H1 (cell line): ENCODE measurements around the gene IL17D. TPM values are rescaled to one million over a fixed set of nuclear protein-coding genes. Genes with fewer than 3 reads are reported as not detected.
A peak's percentile ranks its signal among the peaks of the same experiment; 100 is the strongest.

Experiments
- CTCF ChIA-PET: fragments of 300-600 bp; sonication (Branson Sonifier 250); formaldehyde crosslinking; loops from one replicate; lab custom pipeline; 2021; ENCODE audit not compliant: partially characterized antibody; lab: Charles Lee
- POLR2A ChIA-PET: fragments of 300-600 bp; sonication (Branson Sonifier 250); formaldehyde crosslinking; loops from one replicate; lab custom pipeline; 2021; ENCODE audit warnings: inconsistent platforms; ENCODE audit not compliant: partially characterized antibody; lab: Charles Lee
- DNase-seq, 2 experiments: peaks; one replicate each; pipeline versions ENCODE4 v3.0.0 to v3.0.0-alpha.2; 2010 to 2022; ENCODE audit warnings: low spot score in 2 of 2, low read depth in 1 of 2, mixed read lengths in 1 of 2
- FAIRE-seq: peaks from 2 replicates; lab custom pipeline; 2011; peaks lifted over from hg19 to GRCh38; lab: Jason Lieb, UNC
- H2AFZ ChIP-seq: 2 replicates; pipeline ENCODE4 v1.8.1; 2012; ENCODE audit warnings: low read length, inconsistent platforms
- H2AK5ac ChIP-seq: 2 replicates; pipeline ENCODE4 v1.6.1; 2013; ENCODE audit warnings: low read depth, low read length
- H2BK120ac ChIP-seq: replicated peaks from 2 replicates; pipeline ENCODE3; 2013; ENCODE audit warnings: low read depth, low read length, inconsistent platforms
- H2BK12ac ChIP-seq: 2 replicates; pipeline ENCODE4 v1.6.1; 2013; ENCODE audit warnings: low read depth, low read length
- H2BK15ac ChIP-seq: 2 replicates; pipeline ENCODE4 v1.6.1; 2013; ENCODE audit warnings: low read length
- H2BK20ac ChIP-seq: 2 replicates; pipeline ENCODE4 v1.6.1; 2013; ENCODE audit warnings: low read length
- H2BK5ac ChIP-seq: 2 replicates; pipeline ENCODE4 v1.6.1; 2013; ENCODE audit warnings: low read depth, low read length
- H3K14ac ChIP-seq: 2 replicates; pipeline ENCODE4 v1.6.1; 2013; ENCODE audit warnings: inconsistent platforms; ENCODE audit not compliant: insufficient read length
- H3K18ac ChIP-seq: 2 replicates; pipeline ENCODE4 v1.6.1; 2013; ENCODE audit warnings: low read length; ENCODE audit errors: extremely low read depth
- H3K23ac ChIP-seq: 2 replicates; pipeline ENCODE4 v1.6.1; 2013; ENCODE audit warnings: inconsistent platforms; ENCODE audit not compliant: insufficient read length
- H3K23me2 ChIP-seq: 2 replicates; pipeline ENCODE4 v1.6.1; 2013; ENCODE audit warnings: low read depth, low read length
- H3K27ac ChIP-seq: 2 replicates; pipeline ENCODE4 v1.6.1; 2011; ENCODE audit warnings: low read depth, low read length, inconsistent platforms
- H3K27me3 ChIP-seq, 4 experiments: replicated peaks in 1 of 4; 1 replicate in 1 of 4; 2 replicates in 3 of 4; pipeline versions ENCODE4 v1.6.1 to v1.8.1; 2011 to 2013; ENCODE audit warnings: low read length in 3 of 4, mild to moderate bottlenecking in 3 of 4, inconsistent platforms in 2 of 4, mixed read lengths in 2 of 4, moderate library complexity in 1 of 4; ENCODE audit not compliant: control insufficient read depth in 3 of 4, insufficient read depth in 3 of 4; ENCODE audit errors: extremely low read depth in 1 of 4
- H3K36me3 ChIP-seq, 4 experiments: 2 replicates each; pipeline versions ENCODE4 v1.6.1 to v1.8.1; 2011 to 2013; ENCODE audit warnings: mild to moderate bottlenecking in 4 of 4, low read length in 3 of 4, moderate library complexity in 2 of 4, control low read depth in 1 of 4, inconsistent platforms in 1 of 4; ENCODE audit not compliant: insufficient read depth in 4 of 4, control insufficient read depth in 2 of 4
- H3K4ac ChIP-seq: replicated peaks from 2 replicates; pipeline ENCODE3; 2013; ENCODE audit warnings: low read length, low read depth, mixed read lengths, inconsistent platforms; ENCODE audit not compliant: insufficient read length
- H3K4me1 ChIP-seq, 4 experiments: replicated peaks in 1 of 4; 1 replicate in 1 of 4; 2 replicates in 3 of 4; pipeline versions ENCODE4 v1.6.1 to v1.8.1; 2011 to 2013; ENCODE audit warnings: low read length in 3 of 4, inconsistent platforms in 2 of 4, mixed read lengths in 1 of 4; ENCODE audit not compliant: insufficient read depth in 4 of 4, control insufficient read depth in 3 of 4
- H3K4me2 ChIP-seq, 2 experiments: 2 replicates each; pipeline versions ENCODE4 v1.6.1 to v1.8.1; 2011 to 2013; ENCODE audit warnings: low read depth in 2 of 2, low read length in 2 of 2, control low read depth in 1 of 2, inconsistent platforms in 1 of 2, mild to moderate bottlenecking in 1 of 2; ENCODE audit not compliant: insufficient read depth in 1 of 2
- H3K4me3 ChIP-seq, 4 experiments: fragments of 200-600, 300-600 bp in 1 of 4; sonication (generic), shearing (Covaris generic), sonication (Bioruptor Twin) in 1 of 4; 2 replicates each; pipeline versions ENCODE4 v1.5.1 to v1.8.1; 2011 to 2016; ENCODE audit warnings: low read length in 4 of 4, low read depth in 3 of 4, control low read depth in 2 of 4, inconsistent platforms in 2 of 4, mild to moderate bottlenecking in 2 of 4, mixed read lengths in 1 of 4, moderate library complexity in 1 of 4; ENCODE audit not compliant: insufficient read depth in 2 of 4; ENCODE audit errors: extremely low read depth in 1 of 4
- H3K56ac ChIP-seq: replicated peaks from 2 replicates; pipeline ENCODE3; 2013; ENCODE audit warnings: low read depth, mild to moderate bottlenecking, mixed read lengths, low read length, inconsistent platforms; ENCODE audit not compliant: insufficient read length
- H3K79me1 ChIP-seq: 2 replicates; pipeline ENCODE4 v1.6.1; 2013; ENCODE audit warnings: low read depth, low read length, control low read depth
- H3K79me2 ChIP-seq, 2 experiments: 2 replicates each; pipeline versions ENCODE4 v1.6.1 to v1.8.1; 2012 to 2013; ENCODE audit warnings: low read length in 2 of 2, mild to moderate bottlenecking in 2 of 2, inconsistent platforms in 1 of 2; ENCODE audit not compliant: insufficient read depth in 2 of 2, control insufficient read depth in 1 of 2
- H3K9ac ChIP-seq, 4 experiments: replicated peaks in 1 of 4; 1 replicate in 1 of 4; 2 replicates in 3 of 4; pipeline versions ENCODE4 v1.6.1 to v1.8.1; 2011 to 2013; ENCODE audit warnings: low read depth in 3 of 4, low read length in 3 of 4, control low read depth in 2 of 4, mild to moderate bottlenecking in 2 of 4, moderate library complexity in 2 of 4, inconsistent platforms in 1 of 4; ENCODE audit errors: extremely low read depth in 1 of 4
- H3K9me3 ChIP-seq, 2 experiments: 2 replicates each; pipeline versions ENCODE4 v1.6.1 to v1.8.1; 2012 to 2013; ENCODE audit warnings: mild to moderate bottlenecking in 2 of 2, moderate library complexity in 2 of 2, control low read depth in 1 of 2, inconsistent platforms in 1 of 2, low read depth in 1 of 2, low read length in 1 of 2, mixed read lengths in 1 of 2; ENCODE audit not compliant: insufficient read depth in 2 of 2
- H4K20me1 ChIP-seq, 2 experiments: replicated peaks in 1 of 2; 2 replicates each; pipeline versions ENCODE3 to v1.8.1; 2011 to 2013; ENCODE audit warnings: inconsistent platforms in 2 of 2, low read length in 2 of 2, mild to moderate bottlenecking in 1 of 2; ENCODE audit not compliant: insufficient read depth in 2 of 2, control insufficient read depth in 1 of 2
- H4K5ac ChIP-seq: 2 replicates; pipeline ENCODE4 v1.6.1; 2013; ENCODE audit warnings: low read length, low read depth, mixed read lengths, inconsistent platforms; ENCODE audit not compliant: insufficient read length
- H4K8ac ChIP-seq: 2 replicates; pipeline ENCODE4 v1.8.0; 2013; ENCODE audit warnings: mild to moderate bottlenecking, moderate library complexity, low read length, inconsistent platforms; ENCODE audit not compliant: insufficient read depth; ENCODE audit errors: extremely low read depth
- H4K91ac ChIP-seq: replicated peaks from 2 replicates; pipeline ENCODE3; 2013; ENCODE audit warnings: low read length, mixed read lengths, inconsistent platforms; ENCODE audit not compliant: insufficient read length
- BACH1 ChIP-seq: IDR thresholded peaks from 2 replicates; pipeline ENCODE4 v1.6.1; 2012; ENCODE audit warnings: low read length, improper control_type of control experiment
- CHD2 ChIP-seq: IDR thresholded peaks from 2 replicates; pipeline ENCODE4 v1.6.1; 2012; ENCODE audit warnings: low read length, improper control_type of control experiment
- CTBP2 ChIP-seq: IDR thresholded peaks from 2 replicates; pipeline ENCODE4 v1.7.0; 2011; ENCODE audit warnings: borderline replicate concordance, mild to moderate bottlenecking, moderate library complexity, mixed read lengths, low read length; ENCODE audit not compliant: insufficient read depth, insufficient read length
- JUND ChIP-seq: IDR thresholded peaks from 2 replicates; pipeline ENCODE4 v1.6.1; 2011; ENCODE audit warnings: mild to moderate bottlenecking, improper control_type of control experiment, low read length
- NANOG ChIP-seq: IDR thresholded peaks from 2 replicates; pipeline ENCODE4 v1.6.1; 2011; ENCODE audit warnings: low read length, low read depth, mild to moderate bottlenecking, inconsistent platforms; ENCODE audit not compliant: insufficient read depth, poor library complexity, severe bottlenecking
- POU5F1 ChIP-seq: IDR thresholded peaks from 2 replicates; pipeline ENCODE4 v1.6.1; 2011; ENCODE audit warnings: low read depth, mild to moderate bottlenecking, low read length, moderate library complexity
- RAD21 ChIP-seq, 2 experiments: IDR thresholded peaks in 1 of 2; conservative IDR thresholded peaks in 1 of 2; 2 replicates each; pipeline ENCODE4 v1.6.1; 2011; ENCODE audit warnings: low read depth in 2 of 2, low read length in 2 of 2, improper control_type of control experiment in 1 of 2, inconsistent platforms in 1 of 2, mild to moderate bottlenecking in 1 of 2, moderate library complexity in 1 of 2
- RFX5 ChIP-seq: IDR thresholded peaks from 2 replicates; pipeline ENCODE4 v1.6.1; 2011; ENCODE audit warnings: low read depth, low read length, improper control_type of control experiment, borderline replicate concordance
- TAF7 ChIP-seq: optimal IDR thresholded peaks from 2 replicates; pipeline ENCODE3; 2011; ENCODE audit warnings: low read depth, mild to moderate bottlenecking, inconsistent platforms, low read length, moderate library complexity, borderline replicate concordance
- WGBS, 2 experiments: shearing (Covaris generic) in 1 of 2; methylation state at CpG; one replicate each; pipeline versions ENCODE4 v1.1.6 to v1.1.7; 2013 to 2015; ENCODE audit warnings: low lambda C conversion rate in 2 of 2, mixed read lengths in 2 of 2, inconsistent platforms in 1 of 2, low coverage in 1 of 2, missing lambda C conversion rate in 1 of 2; ENCODE audit not compliant: insufficient replicate concordance in 2 of 2, insufficient coverage in 1 of 2, insufficient read length in 1 of 2; ENCODE audit errors: extremely low coverage in 1 of 2, missing lambda C conversion rate in 1 of 2; 5-methylcytosine and 5-hydroxymethylcytosine counted together
- polyA plus RNA-seq, 7 experiments: library from polyadenylated mRNA; depleted of rRNA in 3 of 7; stranded (reverse) in 5 of 7; unstranded in 2 of 7; fragments of >200 nt in 5 of 7; fragments of 200-250 nt in 2 of 7; gene quantifications; 1 replicate in 5 of 7; 2 replicates in 1 of 7; 4 replicates in 1 of 7; pipeline versions ENCODE4 v1.2.1 to v1.2.3, GENCODE V29; 2011 to 2013; ENCODE audit warnings: missing spikeins in 2 of 7, mixed read lengths in 2 of 7
- total RNA-seq: library from RNA; stranded (reverse); fragmentation: NEBNext Ultra II Directional; extraction: Animal tissue kit (Norgen Biotek cat#: 25700); gene quantifications from 2 replicates; pipeline ENCODE4 v1.2.1, GENCODE V29; 2021
- TF ChIP-seq, protein P1 (sequence below): IDR thresholded peaks from 2 replicates; pipeline ENCODE4 v1.6.1; 2012; ENCODE audit warnings: inconsistent platforms
- TF ChIP-seq, protein P2 (sequence below): IDR thresholded peaks from 2 replicates; pipeline ENCODE4 v1.6.1; 2012; ENCODE audit warnings: low read length, inconsistent platforms

Gene IL17D
- total and polyA plus RNA-seq, 2 of the 8 experiments (the other 6 are each of a cell fraction or from before 2014, with no cell fraction given) = 0.56 to 0.59 TPM

DNA sequence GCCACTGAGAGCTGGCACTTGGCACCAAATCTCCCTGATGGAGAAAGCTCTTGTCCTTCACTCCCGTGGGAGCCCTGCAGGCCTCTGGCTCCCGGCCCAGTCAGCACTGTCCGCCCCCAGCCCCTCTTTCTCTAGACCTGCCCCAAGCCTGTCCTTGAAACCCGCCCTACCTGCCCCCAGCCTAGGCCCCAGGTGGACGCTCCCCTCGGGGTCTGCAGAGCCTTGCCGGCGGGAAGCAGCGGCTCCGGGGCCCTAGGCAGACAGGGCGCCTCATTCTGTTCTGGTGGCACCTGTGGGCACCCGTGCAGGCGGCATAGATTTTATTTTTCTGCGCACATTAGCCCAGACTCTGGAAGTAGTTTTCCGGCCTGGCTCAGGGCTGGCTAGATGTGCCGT lies 17.6 kb downstream of the IL17D start:
- Histone ChIP-seq H2AK5ac (no peak overlapping the region), H3K18ac (no peak overlapping the region), H3K14ac (no peak overlapping the region), H3K79me1 (no peaks in the 10 kb centered on the region; the same call in 1 of the 2 replicates), H3K27ac (no peak overlapping the region), H3K9ac (no peak overlapping the region), H3K4me2 (peak overlapping the region; percentile 72 to 94), H2BK15ac (no peak overlapping the region), H3K79me2 (no peaks in the 10 kb centered on the region), H3K27me3 (peaks cover 2 to 29% (median 18%) of the 10 kb centered on the region in 4 experiments; a peak in 6 of 7 replicates), H4K91ac (no peak overlapping the region), H2BK120ac (no peak overlapping the region), H3K36me3 (no peaks in the 10 kb centered on the region), H2BK12ac (no peak overlapping the region), H3K9me3 (no peaks in the 10 kb centered on the region; a peak in 1 of 4 replicates), H2BK5ac (no peak overlapping the region), H3K4me1 (peaks cover 0 to 3% (median 0%) of the 10 kb centered on the region in 4 experiments; a peak in 3 of 7 replicates), H2AFZ (no peak overlapping the region), H3K56ac (no peak overlapping the region), H4K20me1 (peaks cover 0 to 10% of the 10 kb centered on the region in 2 experiments), H3K4ac (no peak overlapping the region), H4K5ac (no peak overlapping the region), H3K23me2 (peaks cover 15% of the 10 kb centered on the region), H2BK20ac (no peak overlapping the region), H3K4me3 (peak overlapping the region in 3 of 4 experiments; percentile 61 to 68 (median 68); a peak in 4 of 8 replicates), H4K8ac (peak overlapping the region; percentile 14; the same call in 1 of the 2 replicates), H3K23ac (no peak overlapping the region)
- POLR2A ChIA-PET = interaction anchor here (0.6 kb wide), 1 partner anchor 144 kb away, joined by 5 read pairs; no protein-coding TSS in a partner anchor
- 73% methylated on average over 14 of the region's 16 CpGs; no CpG with 5 or more reads in 1 of the 2 experiments for WGBS, 2 experiments
- FAIRE-seq = no peak
- CTCF ChIA-PET = interaction anchor here (1.3 to 1.9 kb wide), 4 partner anchors 9 to 111 kb away, joined by 3 to 4 read pairs (median 4); no protein-coding TSS in a partner anchor
- no peak for DNase-seq
- no peak for TF ChIP-seq BACH1
- no peak for TF ChIP-seq CHD2
- no peak for TF ChIP-seq POU5F1
- TF ChIP-seq NANOG = no peak
- TF ChIP-seq, protein P1, sequence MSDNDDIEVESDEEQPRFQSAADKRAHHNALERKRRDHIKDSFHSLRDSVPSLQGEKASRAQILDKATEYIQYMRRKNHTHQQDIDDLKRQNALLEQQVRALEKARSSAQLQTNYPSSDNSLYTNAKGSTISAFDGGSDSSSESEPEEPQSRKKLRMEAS = no peak
- no peak for TF ChIP-seq JUND
- no peak for TF ChIP-seq RAD21 (IDR thresholded peaks at IDR 0.05 in 1 of 2, conservative IDR thresholded peaks at IDR 0.05 in 1 of 2; ENCODE audit: low read depth in 2 of 2, low read length in 2 of 2)
- TF ChIP-seq, protein P2, sequence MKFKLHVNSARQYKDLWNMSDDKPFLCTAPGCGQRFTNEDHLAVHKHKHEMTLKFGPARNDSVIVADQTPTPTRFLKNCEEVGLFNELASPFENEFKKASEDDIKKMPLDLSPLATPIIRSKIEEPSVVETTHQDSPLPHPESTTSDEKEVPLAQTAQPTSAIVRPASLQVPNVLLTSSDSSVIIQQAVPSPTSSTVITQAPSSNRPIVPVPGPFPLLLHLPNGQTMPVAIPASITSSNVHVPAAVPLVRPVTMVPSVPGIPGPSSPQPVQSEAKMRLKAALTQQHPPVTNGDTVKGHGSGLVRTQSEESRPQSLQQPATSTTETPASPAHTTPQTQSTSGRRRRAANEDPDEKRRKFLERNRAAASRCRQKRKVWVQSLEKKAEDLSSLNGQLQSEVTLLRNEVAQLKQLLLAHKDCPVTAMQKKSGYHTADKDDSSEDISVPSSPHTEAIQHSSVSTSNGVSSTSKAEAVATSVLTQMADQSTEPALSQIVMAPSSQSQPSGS = no peak
- no peak for TF ChIP-seq TAF7
- TF ChIP-seq CTBP2 = no peak
- no peak for TF ChIP-seq RFX5
